AG04450 (cell line): Measurements from ENCODE around the gene CCDC73. TPM values are rescaled to one million over a fixed set of nuclear protein-coding genes. Genes with fewer than 3 reads are reported as not detected.
A peak's percentile ranks its signal among the peaks of the same experiment; 100 is the strongest.
"Not testable (repeated sequence)": the region's sequence is repeated elsewhere in the genome, so short reads cannot be mapped to it uniquely, and the experiment has no call there.

Experiments
- CTCF ChIA-PET: fragments of 300-600, 350-600 bp; formaldehyde crosslinking; extraction: SDS; loops from one replicate; lab custom pipeline; 2022; ENCODE audit warnings: antibody characterized with exemption, inconsistent platforms; lab: Charles Lee
- POLR2A ChIA-PET: fragments of 350-600 bp; formaldehyde crosslinking; extraction: SDS; loops from one replicate; lab custom pipeline; 2021; ENCODE audit warnings: antibody characterized with exemption, inconsistent platforms; lab: Yijun Ruan, JAX
- DNase-seq: peaks from one replicate; pipeline ENCODE4 v3.0.0-alpha.2; 2011; ENCODE audit warnings: low read depth, low spot score
- H3K27ac ChIP-seq: one replicate; pipeline ENCODE4 v1.5.1; 2012; ENCODE audit warnings: low read depth, low read length, control low read depth
- H3K27me3 ChIP-seq: one replicate; pipeline ENCODE4 v1.6.0; 2012; ENCODE audit warnings: low read length; ENCODE audit not compliant: control insufficient read depth, insufficient read depth
- H3K4me3 ChIP-seq: 2 replicates; pipeline ENCODE4 v1.5.1; 2011; ENCODE audit warnings: mild to moderate bottlenecking, low read depth, low read length, control low read depth
- H3K9me3 ChIP-seq: 2 replicates; pipeline ENCODE4 v1.5.1; 2012; ENCODE audit warnings: low read length; ENCODE audit not compliant: control insufficient read depth, insufficient read depth
- polyA plus RNA-seq: library from polyadenylated mRNA; depleted of rRNA; stranded (reverse); fragments of >200 nt; gene quantifications from 2 replicates; pipeline ENCODE4 v1.2.3, GENCODE V29; 2011
- TF ChIP-seq, protein P1 (sequence below): IDR thresholded peaks from 2 replicates; pipeline ENCODE4 v1.5.1; 2011; ENCODE audit warnings: low read depth, low read length, control low read depth, inconsistent platforms

Gene CCDC73
- polyA plus RNA-seq, 1 experiment, result not detected

DNA sequence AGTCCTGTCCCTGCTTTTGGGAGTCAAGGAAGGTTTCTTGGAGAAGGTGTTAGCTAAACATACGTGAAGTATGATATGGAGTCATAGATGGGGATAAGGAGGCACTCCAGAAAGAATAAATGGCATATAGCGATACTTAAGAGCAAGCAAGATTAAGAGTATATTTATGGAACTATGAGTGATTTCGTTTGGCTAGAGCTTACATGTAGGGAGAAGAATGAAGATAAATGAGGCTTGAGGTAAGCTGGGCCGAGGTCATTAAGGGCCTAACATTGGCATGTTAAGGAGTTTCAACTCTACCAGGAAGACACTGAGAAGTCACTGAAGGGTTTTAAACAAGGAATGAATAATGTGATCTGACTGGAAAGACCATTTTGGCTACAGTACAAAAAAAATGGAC is 177.6 kb downstream of the CCDC73 start:
- ChIA-PET POLR2A (no interaction called here), CTCF (no interaction called here)
- Histone ChIP-seq H3K4me3 (no peak overlapping the region), H3K9me3 (no peaks in the 10 kb centered on the region), H3K27ac (no peak overlapping the region), H3K27me3 (no peaks in the 10 kb centered on the region)
- TF ChIP-seq, protein P1, sequence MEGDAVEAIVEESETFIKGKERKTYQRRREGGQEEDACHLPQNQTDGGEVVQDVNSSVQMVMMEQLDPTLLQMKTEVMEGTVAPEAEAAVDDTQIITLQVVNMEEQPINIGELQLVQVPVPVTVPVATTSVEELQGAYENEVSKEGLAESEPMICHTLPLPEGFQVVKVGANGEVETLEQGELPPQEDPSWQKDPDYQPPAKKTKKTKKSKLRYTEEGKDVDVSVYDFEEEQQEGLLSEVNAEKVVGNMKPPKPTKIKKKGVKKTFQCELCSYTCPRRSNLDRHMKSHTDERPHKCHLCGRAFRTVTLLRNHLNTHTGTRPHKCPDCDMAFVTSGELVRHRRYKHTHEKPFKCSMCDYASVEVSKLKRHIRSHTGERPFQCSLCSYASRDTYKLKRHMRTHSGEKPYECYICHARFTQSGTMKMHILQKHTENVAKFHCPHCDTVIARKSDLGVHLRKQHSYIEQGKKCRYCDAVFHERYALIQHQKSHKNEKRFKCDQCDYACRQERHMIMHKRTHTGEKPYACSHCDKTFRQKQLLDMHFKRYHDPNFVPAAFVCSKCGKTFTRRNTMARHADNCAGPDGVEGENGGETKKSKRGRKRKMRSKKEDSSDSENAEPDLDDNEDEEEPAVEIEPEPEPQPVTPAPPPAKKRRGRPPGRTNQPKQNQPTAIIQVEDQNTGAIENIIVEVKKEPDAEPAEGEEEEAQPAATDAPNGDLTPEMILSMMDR, result no peak
- no peak for DNase-seq

DNA sequence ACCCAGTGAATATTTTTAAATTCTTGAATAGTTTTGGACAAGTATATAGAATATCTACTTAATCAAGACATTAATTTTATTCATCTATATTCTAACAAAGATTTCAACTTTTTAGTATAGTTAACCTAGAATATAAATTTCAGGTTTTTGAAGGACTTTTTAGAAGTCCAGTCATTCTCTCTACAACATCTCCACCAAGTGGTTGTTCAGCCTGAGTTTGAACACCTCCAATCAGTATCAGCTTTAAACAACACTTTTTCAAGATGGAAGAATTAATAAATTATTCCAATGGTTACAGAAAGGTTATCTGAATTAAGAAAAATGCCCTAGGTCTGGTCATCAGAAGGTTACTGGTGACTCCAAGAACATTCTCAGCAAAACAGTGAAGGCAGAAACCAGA is 179.0 kb downstream of the CCDC73 start:
- CTCF ChIA-PET, result interaction anchor here (0.7 to 1.4 kb wide), 4 partner anchors 172 to 292 kb away, joined by 3 to 6 read pairs (median 3); no protein-coding TSS in a partner anchor
- no peak overlapping the region for H3K27ac ChIP-seq
- TF ChIP-seq, protein P1, result peak; percentile 29
- no peaks in the 10 kb centered on the region for H3K27me3 ChIP-seq
- POLR2A ChIA-PET, result no interaction called here
- DNase-seq, result no peak
- H3K4me3 ChIP-seq, result no peak overlapping the region
- H3K9me3 ChIP-seq, result no peaks in the 10 kb centered on the region

DNA sequence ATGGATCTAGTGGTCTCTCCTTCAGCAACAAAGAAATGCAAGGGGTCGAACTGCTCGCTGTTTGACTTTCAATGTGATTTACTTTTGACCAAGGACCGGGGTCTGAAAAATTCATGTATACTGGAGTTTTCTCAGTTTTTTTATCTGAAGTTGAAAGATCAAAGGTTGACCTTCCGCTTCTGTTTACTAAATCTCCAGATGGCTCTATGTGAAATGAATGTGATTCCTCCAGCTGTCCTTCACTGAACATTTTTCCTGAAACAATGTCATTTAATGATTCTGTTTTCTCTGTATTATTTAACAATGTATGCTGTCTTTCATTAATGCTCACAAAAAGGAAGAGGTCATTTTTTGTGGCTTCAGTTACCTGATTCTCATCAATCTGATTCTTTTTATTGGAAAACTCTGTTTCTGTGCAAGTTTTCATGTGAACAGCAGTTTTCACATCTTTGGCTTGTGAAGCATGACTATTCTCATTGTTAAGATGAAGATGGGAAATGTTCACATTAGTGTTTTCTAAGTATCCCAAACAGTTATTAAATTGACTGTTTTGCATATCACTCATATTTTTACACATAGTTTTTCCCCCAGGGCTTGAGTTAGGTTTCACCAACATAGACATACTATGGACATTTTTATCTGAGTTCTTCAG is 180.8 kb downstream of the CCDC73 start:
- CTCF ChIA-PET, result no interaction called here
- no peaks in the 10 kb centered on the region for H3K27me3 ChIP-seq
- H3K4me3 ChIP-seq, result no peak overlapping the region
- DNase-seq, result no peak
- TF ChIP-seq, protein P1, result no peak
- no peaks in the 10 kb centered on the region for H3K9me3 ChIP-seq
- no peak overlapping the region for H3K27ac ChIP-seq
- POLR2A ChIA-PET, result no interaction called here

GRCh38 chr11:32610797-32611352 is 183.6 kb downstream of the CCDC73 start:
- H3K27ac ChIP-seq, result no peak overlapping the region
- no peak overlapping the region for H3K4me3 ChIP-seq
- no peaks in the 10 kb centered on the region; the same call in none of the 2 replicates for H3K9me3 ChIP-seq
- DNase-seq, result no peak
- no peaks in the 10 kb centered on the region for H3K27me3 ChIP-seq
- ChIA-PET CTCF (no interaction called here), POLR2A (no interaction called here)
- TF ChIP-seq, protein P1, result no peak

GRCh38 chr11:32608826-32609225 is 185.6 kb downstream of the CCDC73 start:
- H3K4me3 ChIP-seq, H3K9me3 ChIP-seq, DNase-seq, POLR2A ChIA-PET, H3K27me3 ChIP-seq, CTCF ChIA-PET, H3K27ac ChIP-seq: not testable (repeated sequence)
